Cortex of kidney (tissue), 1 donor: ENCODE measurements around the gene NCOA6.
"Not testable (repeated sequence)": the region's sequence is repeated elsewhere in the genome, so short reads cannot be mapped to it uniquely, and the experiment has no call there.

Source experiments
- DNase-seq: peaks from one replicate; lab custom pipeline; 2025; lab: John Stamatoyannopoulos, UW

Gene NCOA6

GRCh38 chr20:34829191-34829590 lies 3.7 kb upstream of the NCOA6 start:
- DNase-seq, result no peak

- no peak for DNase-seq
These were observed 483 bp downstream of the NCOA6 start for GRCh38 chr20:34824806-34825529.

GRCh38 chr20:34824452-34824805 lies 1.0 kb downstream of the NCOA6 start:
- DNase-seq, result no peak

GRCh38 chr20:34824026-34824425 lies 1.4 kb downstream of the NCOA6 start:
- no peak for DNase-seq

- no peak for DNase-seq
These were observed 4.5 kb downstream of the NCOA6 start for GRCh38 chr20:34820805-34821578.

- no peak for DNase-seq
These were observed 7.7 kb downstream of the NCOA6 start for GRCh38 chr20:34817801-34818200.

- DNase-seq, result no peak
These were observed 8.4 kb downstream of the NCOA6 start for GRCh38 chr20:34817072-34817471.

- DNase-seq, result no peak
These were observed 9.8 kb downstream of the NCOA6 start for GRCh38 chr20:34815636-34816035.

GRCh38 chr20:34808583-34808982 lies 16.9 kb downstream of the NCOA6 start:
- DNase-seq, result no peak

- DNase-seq, result not testable (repeated sequence)
These were observed 17.4 kb downstream of the NCOA6 start for GRCh38 chr20:34807944-34808465.

- DNase-seq, result no peak
These were observed 19.2 kb downstream of the NCOA6 start for GRCh38 chr20:34806255-34806654.

- DNase-seq, result no peak
These were observed 26.6 kb downstream of the NCOA6 start for GRCh38 chr20:34798871-34799270.

- no peak for DNase-seq
These were observed 27.1 kb downstream of the NCOA6 start for GRCh38 chr20:34798328-34798727.

- DNase-seq, result no peak
These were observed 28.1 kb downstream of the NCOA6 start for GRCh38 chr20:34797012-34797995.

- no peak for DNase-seq
These were observed 31.4 kb downstream of the NCOA6 start for GRCh38 chr20:34794006-34794585.

GRCh38 chr20:34792687-34793363 lies 32.6 kb downstream of the NCOA6 start:
- DNase-seq, result no peak

GRCh38 chr20:34791289-34792020 lies 34.0 kb downstream of the NCOA6 start:
- no peak for DNase-seq

- no peak for DNase-seq
These were observed 44.2 kb downstream of the NCOA6 start for GRCh38 chr20:34781220-34781619.

- DNase-seq, result not testable (repeated sequence)
These were observed 45.2 kb downstream of the NCOA6 start for GRCh38 chr20:34780291-34780690.

GRCh38 chr20:34776177-34776576 lies 49.3 kb downstream of the NCOA6 start:
- no peak for DNase-seq
